Measurements from ENCODE around the gene ZNF273. TPM values are rescaled to one million over a fixed set of nuclear protein-coding genes. Genes with fewer than 3 reads are reported as not detected.

ZNF273 gene
- total RNA-seq, result 4.4 and 6.4 TPM in 2 replicates

GRCh38 chr7:64902806-64903721, at the start of gene ZNF273:
ZNF273 (plus strand) TSS chr7:64903273; CDS start chr7:64903318, 45 bp downstream.

Other genes with a start within 250 kb of the ZNF273 start
- gene ZNF107, start 237.1 kb upstream of the ZNF273 start, total RNA-seq, result 2.2 and 2.6 TPM in 2 replicates
- gene ZNF138, start 108.8 kb upstream of the ZNF273 start, total RNA-seq, result 2.2 and 4.1 TPM in 2 replicates
- gene ZNF117, start 87.8 kb downstream of the ZNF273 start, total RNA-seq, result 1.7 and 4.0 TPM in 2 replicates
- gene ERV3-1, start 103.4 kb downstream of the ZNF273 start, total RNA-seq, result 2.9 and 5.3 TPM in 2 replicates

Data from dermis lymphatic vessel endothelial cell (primary cell).